HG02970 (cell line): ENCODE measurements around the gene HIGD1A.

Source experiments
- ATAC-seq: cut with Tn5 transposase; IDR thresholded peaks from one replicate; pipeline ENCODE4 v1.9.1; 2021; ENCODE audit warnings: mild to moderate bottlenecking, moderate library complexity, moderate number of reproducible peaks; ENCODE audit not compliant: unreplicated experiment, low FRiP score

Gene HIGD1A

GRCh38 chr3:42742259-42742658 lies 62.0 kb downstream of the HIGD1A start:
- no peak for ATAC-seq

- ATAC-seq: no peak
Observed at GRCh38 chr3:42741796-42742195, 62.5 kb downstream of the HIGD1A start.

GRCh38 chr3:42739401-42740158 lies 64.7 kb downstream of the HIGD1A start:
- no peak for ATAC-seq

GRCh38 chr3:42736531-42736930 lies 67.8 kb downstream of the HIGD1A start:
- no peak for ATAC-seq

GRCh38 chr3:42736081-42736480 lies 68.2 kb downstream of the HIGD1A start:
- ATAC-seq: no peak

- ATAC-seq: no peak
Observed at GRCh38 chr3:42735615-42736014, 68.7 kb downstream of the HIGD1A start.

- ATAC-seq: no peak
Observed at GRCh38 chr3:42735019-42735418, 69.3 kb downstream of the HIGD1A start.

GRCh38 chr3:42734263-42734860 lies 69.9 kb downstream of the HIGD1A start:
- no peak for ATAC-seq

GRCh38 chr3:42733501-42734262 lies 70.6 kb downstream of the HIGD1A start:
- ATAC-seq: no peak
